ENCODE data around the gene FANCF. TPM values are rescaled to one million over a fixed set of nuclear protein-coding genes. Genes with fewer than 3 reads are reported as not detected.
"Not testable (repeated sequence)": the region's sequence is repeated elsewhere in the genome, so short reads cannot be mapped to it uniquely, and the experiment has no call there.

FANCF gene, protein sequence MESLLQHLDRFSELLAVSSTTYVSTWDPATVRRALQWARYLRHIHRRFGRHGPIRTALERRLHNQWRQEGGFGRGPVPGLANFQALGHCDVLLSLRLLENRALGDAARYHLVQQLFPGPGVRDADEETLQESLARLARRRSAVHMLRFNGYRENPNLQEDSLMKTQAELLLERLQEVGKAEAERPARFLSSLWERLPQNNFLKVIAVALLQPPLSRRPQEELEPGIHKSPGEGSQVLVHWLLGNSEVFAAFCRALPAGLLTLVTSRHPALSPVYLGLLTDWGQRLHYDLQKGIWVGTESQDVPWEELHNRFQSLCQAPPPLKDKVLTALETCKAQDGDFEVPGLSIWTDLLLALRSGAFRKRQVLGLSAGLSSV
- total RNA-seq: 5.3 TPM
- long read RNA-seq, transcript FANCF-201 (1 exons, 2,952 nt): major isoform, 23 of 23 reads
- long read RNA-seq, partial matches to known transcripts: 0 of 23 reads
- long read RNA-seq, other reads (novel, unspliced or antisense): 0 of 23 reads

DNA sequence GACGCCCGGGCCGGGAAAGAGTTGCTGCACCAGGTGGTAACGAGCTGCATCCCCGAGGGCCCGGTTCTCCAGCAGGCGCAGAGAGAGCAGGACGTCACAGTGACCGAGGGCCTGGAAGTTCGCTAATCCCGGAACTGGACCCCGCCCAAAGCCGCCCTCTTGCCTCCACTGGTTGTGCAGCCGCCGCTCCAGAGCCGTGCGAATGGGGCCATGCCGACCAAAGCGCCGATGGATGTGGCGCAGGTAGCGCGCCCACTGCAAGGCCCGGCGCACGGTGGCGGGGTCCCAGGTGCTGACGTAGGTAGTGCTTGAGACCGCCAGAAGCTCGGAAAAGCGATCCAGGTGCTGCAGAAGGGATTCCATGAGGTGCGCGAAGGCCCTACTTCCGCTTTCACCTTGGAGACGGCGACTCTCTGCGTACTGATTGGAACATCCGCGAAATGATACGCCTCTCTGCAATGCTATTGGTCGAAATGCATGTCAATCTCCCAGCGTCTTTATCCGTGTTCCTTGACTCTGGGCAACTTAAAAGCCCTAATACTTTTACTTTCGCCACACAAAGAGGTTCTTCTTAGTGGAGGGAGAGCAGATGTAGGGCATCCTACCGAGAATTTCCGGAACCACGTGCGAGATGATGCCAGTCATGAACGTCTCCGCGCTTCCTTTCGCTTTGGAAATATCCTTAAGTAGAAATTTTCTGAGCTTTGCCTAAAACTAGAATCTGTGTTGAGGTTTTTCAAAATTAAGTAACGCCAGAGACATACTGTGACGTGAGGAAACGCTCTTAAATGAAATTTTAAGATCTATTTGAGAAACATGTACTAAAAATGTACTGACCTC, at the start of gene FANCF:
Gene FANCF (minus strand): TSS at position 376 of the 840 bp plus-strand sequence. CDS start 13 bp downstream, at position 363.
- intact Hi-C loops (cut with micrococcal nuclease): loop anchor here (10.0 kb wide), 1 partner anchor 191 kb away; no protein-coding TSS in a partner anchor
- peak; percentile 91 for DNase-seq
- ATAC-seq: peak; percentile 99

DNA sequence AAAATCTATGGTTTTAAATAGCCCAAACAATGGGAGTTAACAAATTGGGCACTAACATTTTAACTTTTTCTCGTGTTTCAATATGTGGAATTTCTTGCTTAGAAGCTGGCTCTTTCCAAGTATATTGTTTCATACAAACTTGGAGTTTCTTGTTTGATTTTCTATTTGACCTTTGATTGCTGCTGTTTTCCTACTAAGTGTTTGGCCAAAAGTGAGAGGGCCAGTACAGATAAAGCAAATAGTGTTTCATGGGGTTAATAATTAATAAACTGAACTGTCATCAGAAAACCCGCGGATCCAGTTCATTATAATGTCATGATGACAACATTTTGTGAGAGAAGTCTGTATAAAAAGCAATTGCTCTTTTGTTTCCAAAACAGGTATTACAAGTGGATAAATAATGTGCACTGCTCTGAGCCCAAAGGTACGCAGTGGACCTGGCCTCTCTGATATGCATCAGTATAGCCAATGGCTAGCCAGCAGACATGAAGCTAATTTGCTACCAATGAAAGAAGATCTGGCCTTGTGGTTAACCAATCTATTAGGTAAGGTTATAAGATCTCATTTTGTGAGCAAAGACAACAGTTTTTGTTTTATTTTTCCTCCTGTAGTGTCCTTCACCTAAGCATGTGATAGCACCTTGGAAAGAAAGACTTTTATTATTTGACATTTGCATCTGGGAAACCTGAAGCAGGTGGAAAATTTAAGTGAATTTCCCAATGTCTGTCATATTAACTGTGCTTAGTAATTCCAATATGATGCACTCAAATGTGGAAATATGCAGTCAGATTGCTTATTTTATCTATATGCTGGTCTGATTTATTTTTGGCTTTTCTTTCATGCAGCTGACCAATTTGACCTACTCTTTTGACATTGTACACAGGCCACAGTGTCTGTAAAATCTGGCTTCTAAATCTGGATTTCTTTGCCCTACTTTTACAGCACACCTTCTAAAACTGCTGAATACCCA, 49.1 kb upstream of the FANCF start:
- DNase-seq (no peak), ATAC-seq (peak; percentile 30)
- intact Hi-C loops (cut with micrococcal nuclease): loop anchor here (10.0 kb wide), 1 partner anchor 50 kb away; no protein-coding TSS in a partner anchor

DNA sequence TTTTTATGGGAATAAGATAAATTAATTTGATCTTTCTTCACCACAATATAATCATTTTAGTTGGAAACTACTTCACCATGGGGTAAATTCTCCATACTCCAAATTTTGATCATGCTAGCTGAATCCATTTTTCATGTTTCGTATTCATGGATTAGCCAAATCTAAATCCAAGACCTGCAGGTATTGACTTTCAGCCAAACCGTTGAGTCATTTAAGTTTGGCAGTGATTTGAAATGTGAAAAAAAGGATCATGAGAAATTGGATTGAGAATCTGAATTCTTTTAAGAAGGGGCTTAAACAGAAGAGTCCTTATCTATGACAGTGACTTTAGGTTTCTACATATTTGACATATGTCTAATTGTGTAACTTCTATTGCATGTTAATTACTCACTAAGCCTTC, 46.1 kb upstream of the FANCF start:
- ATAC-seq (no peak), DNase-seq (no peak)
- intact Hi-C loops (cut with micrococcal nuclease): loop anchor here (10.0 kb wide), 1 partner anchor 53 kb away; no protein-coding TSS in a partner anchor

DNA sequence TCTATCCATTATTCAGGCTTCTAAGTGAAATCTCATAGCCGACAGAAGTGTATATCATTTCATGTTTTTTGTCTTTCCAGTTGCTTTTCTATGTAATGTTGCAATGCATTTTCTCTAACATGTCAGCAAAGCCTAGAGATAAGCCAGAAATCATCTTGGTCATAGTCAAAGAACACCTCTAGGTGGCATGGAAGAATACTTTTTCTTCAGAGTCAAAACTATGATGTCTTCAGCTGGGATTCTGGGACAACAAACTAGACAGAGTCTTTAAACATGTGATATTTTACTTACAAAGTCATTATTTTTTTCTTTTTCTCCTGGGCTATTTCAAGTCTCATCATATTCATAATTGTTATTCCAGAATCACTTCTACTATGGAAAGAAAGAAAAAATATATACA, 45.2 kb upstream of the FANCF start:
- ATAC-seq (no peak), DNase-seq (no peak)
- intact Hi-C loops (cut with micrococcal nuclease): loop anchor here (10.0 kb wide), 1 partner anchor 54 kb away; no protein-coding TSS in a partner anchor

DNA sequence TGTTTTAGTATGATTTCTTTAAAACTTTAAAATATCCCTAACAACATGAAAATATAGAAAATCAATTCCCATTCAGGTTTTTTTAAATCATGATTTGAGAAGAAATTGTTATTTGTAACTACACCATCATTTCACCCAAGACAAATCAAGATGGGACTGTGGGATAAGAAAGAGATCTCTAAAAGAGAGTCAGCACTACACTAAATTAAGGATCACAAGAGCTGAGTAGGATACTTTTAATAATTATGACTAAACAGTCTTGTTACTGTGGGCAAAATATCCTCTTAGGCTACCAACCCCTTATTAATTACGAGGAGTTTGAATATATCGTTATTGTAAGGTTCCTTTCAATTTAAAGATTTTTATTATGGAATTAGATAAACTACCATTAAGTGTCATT, 43.7 kb upstream of the FANCF start:
- no peak for DNase-seq
- intact Hi-C loops (cut with micrococcal nuclease): no loop called here
- ATAC-seq: no peak

DNA sequence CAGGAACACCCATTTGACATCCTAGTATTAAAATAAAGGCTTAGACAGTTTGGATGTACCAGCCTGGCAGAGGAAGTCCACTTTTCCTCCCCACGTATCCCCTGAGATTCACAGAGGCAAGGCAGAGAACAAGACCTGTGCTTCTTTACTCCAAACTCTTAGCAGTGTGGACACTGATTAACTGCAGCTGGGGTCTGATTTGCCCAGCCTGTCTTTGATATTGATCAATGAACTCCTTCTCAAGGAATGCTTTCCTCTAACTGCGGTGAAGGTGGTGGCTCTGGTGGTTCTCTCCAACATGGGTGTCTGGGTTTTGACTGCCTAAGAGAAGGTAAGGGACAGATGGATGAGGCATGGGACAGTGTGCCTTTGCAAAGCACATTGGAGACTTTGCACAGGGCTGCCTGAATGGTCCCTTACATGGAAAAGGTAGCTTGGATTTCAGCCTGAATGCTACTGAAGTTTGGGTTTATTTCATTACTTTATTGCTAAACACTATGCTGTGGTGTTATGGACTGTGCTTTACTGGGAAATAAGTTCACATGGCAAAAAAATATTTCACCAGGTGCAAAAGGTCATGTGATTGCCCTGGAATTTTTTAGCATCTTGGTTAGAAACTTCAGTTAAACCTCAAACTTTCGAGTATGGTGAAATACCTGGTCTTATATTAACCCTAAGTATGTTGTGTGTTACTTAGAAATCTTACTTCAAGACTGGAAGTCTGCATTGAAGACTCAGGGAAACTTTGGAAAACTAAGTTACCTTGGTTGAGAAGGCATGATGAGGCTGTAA, 42.6 kb upstream of the FANCF start:
- no peak for ATAC-seq
- no peak for DNase-seq
- intact Hi-C loops (cut with micrococcal nuclease): no loop called here

DNA sequence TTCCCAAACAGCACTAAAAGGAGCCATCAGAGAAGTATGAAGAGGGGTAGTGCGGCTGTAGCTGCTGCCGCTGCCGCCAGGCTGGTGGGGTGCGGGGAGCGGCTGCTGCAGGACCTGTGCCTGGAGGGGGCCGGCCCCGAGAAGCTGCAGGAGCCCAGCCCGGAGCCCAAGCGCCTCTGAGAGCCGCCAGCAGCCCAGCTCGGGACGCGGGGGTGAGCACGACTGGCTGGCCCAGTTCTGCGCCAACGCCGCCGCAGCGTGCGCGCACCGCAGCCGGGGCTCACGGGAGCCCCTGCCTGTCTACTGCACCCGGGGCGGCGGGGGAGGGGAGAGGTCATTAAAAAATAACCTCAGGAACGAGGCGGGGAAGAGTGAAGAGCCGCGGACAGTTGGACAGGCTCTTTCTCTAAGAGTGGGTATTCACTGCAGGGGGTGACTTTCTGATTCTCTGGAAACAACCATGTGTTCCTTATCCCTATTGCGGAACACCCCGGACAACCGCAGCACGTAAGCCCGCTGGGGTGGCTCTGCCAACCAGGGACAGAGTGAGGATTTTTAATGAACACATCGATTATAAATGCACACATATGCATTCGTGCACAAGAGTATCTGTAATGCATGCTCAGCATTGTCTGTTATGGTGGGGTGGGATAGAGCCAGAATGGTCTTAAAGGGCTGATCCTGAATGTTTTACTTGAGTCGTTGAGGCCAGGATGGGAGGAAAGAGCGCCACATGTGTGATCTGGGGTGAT, 41.2 kb upstream of the FANCF start:
- peak; percentile 94 for ATAC-seq
- intact Hi-C loops (cut with micrococcal nuclease): no loop called here
- DNase-seq: peak; percentile 80

DNA sequence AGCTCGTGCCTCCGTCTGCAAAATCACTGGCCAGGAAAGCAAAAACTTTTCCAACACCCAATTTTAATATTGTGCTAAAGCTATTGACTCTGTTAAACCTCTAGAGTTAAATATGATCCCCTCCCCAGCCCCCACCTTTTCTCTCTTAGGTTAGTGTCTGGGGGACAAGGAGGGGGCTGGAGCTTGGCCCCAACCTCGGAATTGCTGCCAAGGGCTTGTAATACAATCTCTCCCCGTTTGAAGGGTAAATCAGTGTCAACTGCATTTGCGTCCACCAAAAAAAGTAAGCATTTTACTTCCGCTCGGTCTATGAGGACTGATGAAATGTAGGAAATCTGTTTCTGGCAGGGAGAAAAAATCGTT, 40.7 kb upstream of the FANCF start, which contains the start of gene GAS2:
Gene GAS2 (plus strand): TSS at position 287 of the 363 bp plus-strand sequence. CDS start 8,259 bp downstream, outside the sequence.
- DNase-seq: no peak
- intact Hi-C loops (cut with micrococcal nuclease): no loop called here
- peak; percentile 42 for ATAC-seq

DNA sequence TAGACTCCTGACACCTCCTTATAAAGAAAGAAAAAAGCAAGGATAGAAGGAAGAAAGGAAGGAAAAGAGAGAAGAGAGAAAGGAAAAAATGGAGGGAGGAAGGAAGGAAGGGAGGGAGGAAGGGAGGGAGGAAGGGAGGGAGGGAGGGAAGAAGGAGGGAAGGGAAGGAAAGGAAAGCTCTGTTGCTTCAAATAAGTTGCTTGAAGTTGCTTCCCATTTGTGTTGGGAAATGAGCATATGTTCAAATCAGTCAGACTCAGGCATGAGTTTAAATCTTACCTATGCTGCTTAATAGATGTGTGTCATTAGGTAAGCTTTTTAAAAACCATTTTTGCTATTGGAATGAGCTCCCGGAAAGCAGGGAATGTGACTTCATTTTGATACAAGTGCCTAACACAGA, 34.2 kb upstream of the FANCF start:
- no peak for DNase-seq
- intact Hi-C loops (cut with micrococcal nuclease): no loop called here
- ATAC-seq: no peak

DNA sequence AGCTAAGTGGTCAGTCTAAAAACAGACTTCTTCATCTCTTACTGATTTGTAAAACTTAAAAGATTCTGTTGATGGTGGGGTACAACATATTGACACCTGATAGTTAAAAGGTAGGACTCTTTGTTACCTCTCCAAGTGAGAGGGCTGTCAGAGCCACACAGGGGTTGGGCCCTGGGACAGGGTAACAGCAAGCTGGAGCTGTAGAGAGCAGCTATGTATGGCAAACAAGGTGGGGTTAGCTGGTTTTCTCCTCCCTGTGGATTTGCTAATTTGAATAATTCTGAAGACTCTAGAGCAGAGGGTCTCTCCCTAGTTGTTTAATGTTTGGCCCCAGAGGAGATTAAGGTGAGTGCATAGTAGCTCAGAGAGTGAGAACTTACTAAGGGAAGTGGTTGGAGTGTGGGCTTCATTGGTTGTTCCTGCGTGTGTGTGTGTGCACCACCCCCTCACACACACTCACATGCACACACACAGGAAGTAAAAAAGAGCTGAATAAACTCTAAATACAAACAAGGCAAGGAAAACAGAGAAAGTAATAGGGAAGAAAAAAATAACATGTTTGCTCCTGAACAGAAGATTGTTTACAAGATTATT, 31.6 kb upstream of the FANCF start:
- intact Hi-C loops (cut with micrococcal nuclease): no loop called here
- ATAC-seq: no peak
- DNase-seq: no peak

DNA sequence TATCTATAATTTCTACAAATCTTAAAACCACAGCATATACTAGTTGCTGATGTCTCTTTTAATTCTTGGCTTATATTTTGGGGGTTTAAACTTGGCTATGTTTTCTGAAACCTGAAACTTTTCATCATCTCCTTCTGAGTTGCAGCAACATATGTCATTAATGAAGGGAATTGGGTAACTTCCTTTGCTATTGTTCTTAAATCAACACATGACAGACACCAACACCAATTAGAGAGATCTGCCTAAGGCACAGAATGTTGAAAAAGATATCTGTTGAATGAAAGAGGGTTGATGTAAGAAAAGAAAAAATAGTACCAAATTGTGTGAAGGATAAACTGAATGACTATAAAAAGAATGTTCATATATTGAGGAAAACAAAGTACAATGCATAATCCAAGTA, 30.5 kb upstream of the FANCF start:
- ATAC-seq: no peak
- intact Hi-C loops (cut with micrococcal nuclease): no loop called here
- no peak for DNase-seq

DNA sequence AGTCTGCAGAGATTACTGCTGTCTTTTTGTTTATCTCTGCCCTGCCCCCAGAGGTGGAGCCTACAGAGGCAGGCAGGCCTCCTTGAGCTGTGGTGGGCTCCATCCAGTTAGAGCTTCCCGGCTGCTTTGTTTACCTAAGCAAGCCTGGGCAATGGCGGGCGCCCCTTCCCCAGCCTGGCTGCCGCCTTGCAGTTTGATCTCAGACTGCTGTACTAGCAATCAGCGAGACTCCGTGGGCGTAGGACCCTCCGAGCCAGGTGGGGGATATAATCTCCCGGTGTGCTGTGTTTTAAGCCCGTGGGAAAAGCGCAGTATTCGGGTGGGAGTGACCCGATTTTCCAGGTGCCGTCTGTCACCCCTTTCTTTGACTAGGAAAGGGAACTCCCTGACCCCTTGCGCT, 26.7 kb upstream of the FANCF start:
- DNase-seq; intact Hi-C loops (cut with micrococcal nuclease); ATAC-seq: not testable (repeated sequence)

DNA sequence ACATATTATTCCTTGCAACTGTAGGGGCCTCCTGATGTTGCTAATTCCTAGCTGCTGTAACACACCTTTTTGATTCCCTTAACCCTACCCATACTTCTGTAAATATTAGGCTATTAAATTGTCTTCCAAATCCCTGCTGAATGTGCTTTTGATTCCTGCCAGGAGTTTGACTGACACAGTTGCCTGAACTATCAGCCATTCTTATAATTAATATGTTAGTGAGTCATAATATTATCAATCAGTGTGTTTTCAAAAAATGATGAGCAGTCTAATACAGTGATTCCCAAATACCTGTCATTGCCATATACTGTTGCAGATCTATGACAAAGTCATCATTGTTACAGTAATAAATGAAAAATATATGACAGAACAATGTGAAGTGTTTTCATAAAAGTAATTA, 15.9 kb upstream of the FANCF start:
- no peak for ATAC-seq
- intact Hi-C loops (cut with micrococcal nuclease): no loop called here
- no peak for DNase-seq

DNA sequence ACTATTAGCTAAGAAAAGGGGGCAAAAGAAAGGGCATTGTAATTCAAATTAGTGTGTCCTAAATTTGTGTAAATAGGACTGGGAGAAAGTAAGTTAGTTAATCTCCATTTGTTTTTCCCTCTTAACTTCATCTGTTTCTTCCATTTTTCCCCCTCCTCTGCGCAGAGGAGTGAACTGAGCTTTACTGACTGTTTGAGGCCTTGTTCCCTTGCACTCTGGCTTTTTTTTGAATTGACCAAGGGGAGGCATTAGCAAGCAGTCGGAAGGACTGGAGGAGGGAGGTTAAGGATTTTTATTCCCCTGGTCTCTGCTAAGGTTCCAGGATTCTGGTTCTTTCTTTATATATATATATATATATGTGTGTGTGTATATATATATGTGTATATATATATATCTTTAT, 15.2 kb upstream of the FANCF start:
- no peak for DNase-seq
- intact Hi-C loops (cut with micrococcal nuclease): no loop called here
- no peak for ATAC-seq

DNA sequence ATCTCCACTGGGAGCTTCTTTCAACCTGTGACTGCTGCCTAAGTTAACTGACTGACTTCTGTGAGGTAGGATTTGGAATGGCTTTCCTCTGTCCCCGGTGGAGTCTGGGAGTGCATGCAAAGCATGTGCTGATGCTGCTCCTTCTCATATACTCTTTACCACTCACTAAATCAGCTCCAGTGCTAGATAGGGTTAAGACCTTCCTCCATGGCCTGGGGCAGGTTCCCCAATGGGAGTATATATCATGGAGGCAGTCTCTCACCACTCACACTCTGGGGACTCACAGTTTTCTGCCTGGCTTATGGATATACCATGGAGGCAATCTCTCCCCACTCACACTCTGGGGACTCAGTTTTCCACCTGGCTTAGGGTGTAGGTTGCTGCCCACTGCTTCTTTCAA, 10.1 kb upstream of the FANCF start:
- ATAC-seq (no peak), DNase-seq (no peak)
- intact Hi-C loops (cut with micrococcal nuclease): no loop called here

DNA sequence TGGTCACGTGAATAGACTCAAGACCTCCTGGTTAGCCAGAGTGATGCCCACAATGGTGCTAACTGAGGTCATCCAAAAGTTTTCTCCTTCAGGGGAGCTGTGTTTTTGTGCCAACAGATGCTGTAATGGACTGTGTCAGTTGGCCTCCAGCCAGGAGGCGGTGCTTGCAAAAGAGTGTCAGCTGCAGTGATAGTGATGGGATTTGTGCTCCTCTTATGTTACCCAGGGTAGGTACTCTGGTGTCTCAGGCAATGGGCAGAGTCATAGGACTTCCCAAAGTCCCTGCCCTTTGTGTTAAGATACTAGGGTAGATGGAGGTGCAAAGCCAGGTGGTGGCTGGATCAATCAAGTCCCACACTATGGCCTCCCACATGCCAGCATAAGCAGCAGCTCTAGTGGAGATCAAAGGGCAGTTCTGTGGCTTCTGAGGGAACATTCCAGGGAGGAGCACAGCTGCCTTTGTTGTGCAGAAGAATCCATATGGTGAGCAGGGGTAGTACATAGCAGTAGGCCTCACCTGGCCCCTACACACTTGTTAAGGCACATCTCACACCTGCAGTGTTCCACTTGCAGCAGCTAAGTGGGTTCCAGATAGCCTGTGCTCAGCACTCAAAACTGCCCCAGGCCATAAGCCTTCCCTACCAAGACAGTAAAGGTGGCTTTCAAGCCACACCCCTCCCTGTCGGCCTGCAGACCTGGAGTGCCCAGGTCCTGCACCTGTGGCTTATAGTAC, 9.4 kb upstream of the FANCF start:
- intact Hi-C loops (cut with micrococcal nuclease): no loop called here
- DNase-seq: peak; percentile 28
- ATAC-seq: no peak

All from left ventricle myocardium superior (tissue), 1 donor.